Measurements from ENCODE around the gene CD93.

- TF ChIP-seq CTCF (IDR thresholded peaks at IDR 0.05), result no peak
- TF ChIP-seq POLR2AphosphoS5 (IDR thresholded peaks at IDR 0.05), result no peak
- TF ChIP-seq POLR2A (IDR thresholded peaks at IDR 0.05), result no peak
- TF ChIP-seq EP300 (IDR thresholded peaks at IDR 0.05), result no peak
Measured at GRCh38 chr20:23047001-23047737, 39.0 kb downstream of the CD93 start.

Measured in upper lobe of left lung (tissue), 4 donors.